ENCODE results near the gene NUMA1.

- no peak for TF ChIP-seq CTCF (IDR thresholded peaks at IDR 0.05; ENCODE audit: low read depth, low read length, missing input control)
- no peak for TF ChIP-seq YY1 (IDR thresholded peaks at IDR 0.05)
- no peak for TF ChIP-seq RAD21 (IDR thresholded peaks at IDR 0.05)
- no peak for TF ChIP-seq JUND (IDR thresholded peaks at IDR 0.05)
- no peak for TF ChIP-seq ATF3 (IDR thresholded peaks at IDR 0.05)
- TF ChIP-seq HNF4A (conservative IDR thresholded peaks at IDR 0.05), result no peak
- TF ChIP-seq REST (IDR thresholded peaks at IDR 0.05), result no peak
Measured at GRCh38 chr11:72123117-72123653, 42.8 kb upstream of the NUMA1 start.

All from liver (tissue), 3 donors.